Activated naive CD4-positive, alpha-beta T cell treated with anti-CD3 and anti-CD28 coated beads, Interleukin-2, amount 50 U/mL, for 24 hours (primary cell): Measurements from ENCODE around the gene SERPINB10.

Experiments
- H3K27ac Mint-ChIP-seq: one replicate; pipeline ENCODE4 v1.8.0; 2021; ENCODE audit warnings: mild to moderate bottlenecking, mixed read lengths
- H3K27me3 Mint-ChIP-seq: one replicate; pipeline ENCODE4 v1.8.0; 2021; ENCODE audit warnings: mixed read lengths
- H3K36me3 Mint-ChIP-seq: one replicate; pipeline ENCODE4 v1.8.0; 2021; ENCODE audit warnings: mixed read lengths
- H3K4me1 Mint-ChIP-seq: one replicate; pipeline ENCODE4 v1.8.0; 2021; ENCODE audit warnings: mixed read lengths
- H3K4me3 Mint-ChIP-seq: one replicate; pipeline ENCODE4 v1.8.0; 2021; ENCODE audit warnings: mild to moderate bottlenecking, mixed read lengths
- H3K9me3 Mint-ChIP-seq: one replicate; pipeline ENCODE4 v1.8.0; 2021; ENCODE audit warnings: mixed read lengths

SERPINB10 gene

DNA sequence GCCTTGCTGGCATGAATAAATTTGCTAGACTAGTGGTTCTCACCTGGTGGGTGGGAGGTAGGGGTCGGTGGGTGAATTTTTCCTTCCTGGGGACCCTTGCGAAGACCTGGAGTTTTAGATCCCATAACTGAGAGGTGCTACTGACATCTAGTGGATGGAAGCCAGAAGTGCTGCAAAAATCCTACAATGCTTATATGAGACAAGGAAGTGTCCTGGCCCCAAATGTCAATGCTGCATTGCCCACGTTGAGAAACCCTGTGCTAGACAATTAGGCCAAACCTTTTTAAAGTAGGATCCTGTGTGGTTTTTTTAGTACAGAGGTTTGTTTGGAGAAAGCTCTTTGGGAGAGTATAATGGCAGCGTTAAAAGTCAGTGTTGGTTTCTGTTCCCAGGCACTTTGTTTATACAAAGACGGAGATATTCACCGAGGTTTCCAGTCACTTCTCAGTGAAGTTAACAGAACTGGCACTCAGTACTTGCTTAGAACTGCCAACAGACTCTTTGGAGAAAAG, 71.7 kb downstream of the SERPINB10 start:
- Mint-ChIP-seq H3K36me3 (peaks cover 15% of the 10 kb centered on the region), H3K4me3 (no peak overlapping the region), H3K9me3 (no peaks in the 10 kb centered on the region), H3K4me1 (peaks cover 23% of the 10 kb centered on the region), H3K27me3 (no peaks in the 10 kb centered on the region), H3K27ac (peak overlapping the region; percentile 41)

DNA sequence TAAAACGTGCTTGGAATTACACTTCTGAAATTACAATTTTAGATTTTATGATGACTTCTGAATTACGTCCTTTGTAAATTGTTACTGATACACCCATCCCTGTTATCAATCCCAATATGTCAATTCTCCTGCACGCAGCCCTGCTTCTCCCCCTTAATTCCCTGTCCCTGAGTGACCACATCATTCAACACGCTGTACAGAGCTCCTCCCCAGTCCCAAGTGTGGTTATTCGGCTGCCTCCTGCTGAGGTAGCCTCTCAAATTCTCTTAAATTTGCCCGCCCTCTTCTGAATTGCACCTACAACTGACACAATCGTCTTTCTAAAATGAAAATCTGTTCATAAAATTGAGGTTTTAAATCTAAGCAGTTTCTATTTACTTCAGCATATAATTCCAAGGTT, 72.3 kb downstream of the SERPINB10 start:
- no peaks in the 10 kb centered on the region for H3K9me3 Mint-ChIP-seq
- no peak overlapping the region for H3K4me3 Mint-ChIP-seq
- no peaks in the 10 kb centered on the region for H3K27me3 Mint-ChIP-seq
- H3K4me1 Mint-ChIP-seq: peaks cover 18% of the 10 kb centered on the region
- H3K27ac Mint-ChIP-seq: no peak overlapping the region
- H3K36me3 Mint-ChIP-seq: peaks cover 15% of the 10 kb centered on the region

DNA sequence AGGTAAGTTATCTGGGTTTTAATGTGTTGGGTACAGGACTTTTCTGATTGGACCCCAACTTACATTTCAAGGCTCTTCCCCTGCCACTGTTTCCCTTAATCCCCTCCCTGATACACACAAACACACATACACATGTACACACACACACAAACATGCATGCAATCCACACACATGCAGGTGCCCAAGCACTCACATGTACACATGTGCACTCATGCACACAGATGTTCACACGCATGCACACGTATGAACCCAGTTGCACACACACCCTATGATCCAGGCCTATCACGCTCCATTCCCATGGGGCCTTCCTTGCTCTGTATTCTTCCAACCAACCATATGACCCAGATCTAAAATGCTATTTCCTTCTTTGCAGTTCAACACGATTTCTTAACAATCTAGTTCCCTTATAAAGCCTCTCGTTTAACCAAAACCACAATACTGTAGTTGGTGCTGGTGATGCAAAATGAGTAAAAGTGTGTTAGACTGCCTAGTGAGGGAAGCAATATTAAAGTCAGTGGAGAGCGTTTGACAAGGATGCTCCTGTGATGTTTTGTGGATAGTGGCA, 73.2 kb downstream of the SERPINB10 start:
- Mint-ChIP-seq H3K27me3 (no peaks in the 10 kb centered on the region), H3K4me3 (no peak overlapping the region), H3K4me1 (peaks cover 13% of the 10 kb centered on the region), H3K9me3 (no peaks in the 10 kb centered on the region), H3K27ac (no peak overlapping the region), H3K36me3 (peaks cover 17% of the 10 kb centered on the region)

DNA sequence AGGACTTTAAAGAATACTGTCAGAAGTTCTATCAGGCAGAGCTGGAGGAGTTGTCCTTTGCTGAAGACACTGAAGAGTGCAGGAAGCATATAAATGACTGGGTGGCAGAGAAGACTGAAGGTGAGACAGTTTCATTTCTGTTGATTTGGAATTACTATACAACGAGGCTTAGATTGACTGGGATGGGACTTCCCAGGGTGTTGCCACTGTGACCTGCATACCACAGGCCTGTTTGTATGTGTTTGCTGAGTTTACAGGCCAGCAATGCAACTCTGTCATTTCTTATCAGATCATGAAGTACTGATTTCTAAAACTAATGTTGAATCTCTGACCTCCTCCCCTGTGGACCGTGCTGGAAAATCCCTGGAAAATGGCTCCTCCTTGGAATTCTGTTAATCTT, 74.0 kb downstream of the SERPINB10 start:
- Mint-ChIP-seq H3K9me3 (no peaks in the 10 kb centered on the region), H3K27me3 (no peaks in the 10 kb centered on the region), H3K27ac (no peak overlapping the region), H3K4me3 (no peak overlapping the region), H3K36me3 (peaks cover 17% of the 10 kb centered on the region), H3K4me1 (peaks cover 13% of the 10 kb centered on the region)

DNA sequence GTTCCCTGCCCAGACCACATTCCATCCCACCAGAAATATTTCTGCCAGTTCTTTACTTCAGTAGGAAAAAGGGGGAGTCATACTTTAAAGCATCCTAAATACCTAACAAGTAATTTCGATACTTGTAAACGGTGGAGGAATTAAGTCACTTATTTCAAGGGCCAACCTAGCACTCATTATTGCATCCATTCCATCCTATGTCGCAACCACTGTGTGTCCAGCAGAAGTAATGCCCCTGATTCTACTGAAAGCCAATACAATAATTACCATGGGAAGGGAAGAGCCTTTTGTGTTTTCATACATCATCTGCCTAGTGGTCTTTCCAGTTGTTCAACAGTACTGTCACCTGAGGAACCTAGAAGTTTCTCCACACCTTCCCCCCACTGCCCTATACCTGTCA, 74.6 kb downstream of the SERPINB10 start:
- Mint-ChIP-seq H3K27me3 (no peaks in the 10 kb centered on the region), H3K4me1 (peaks cover 13% of the 10 kb centered on the region), H3K36me3 (peaks cover 17% of the 10 kb centered on the region), H3K9me3 (no peaks in the 10 kb centered on the region), H3K27ac (no peak overlapping the region), H3K4me3 (no peak overlapping the region)
